Liver (tissue), 3 donors: Measurements from ENCODE around the gene LIFR.

Source experiments
- FOXA1 ChIP-seq: IDR thresholded peaks from 2 replicates; pipeline ENCODE4 v1.6.1; 2016; ENCODE audit warnings: antibody characterized with exemption
- GABPA ChIP-seq, 2 donors: IDR thresholded peaks in 1 of 2; conservative IDR thresholded peaks in 1 of 2; 2 replicates each; pipeline ENCODE4 v1.6.1; 2016; ENCODE audit warnings: antibody characterized with exemption in 2 of 2, mild to moderate bottlenecking in 1 of 2, moderate library complexity in 1 of 2
- RXRA ChIP-seq, 2 donors: IDR thresholded peaks; 2 replicates each; pipeline ENCODE4 v1.6.1; 2017 to 2018; ENCODE audit warnings: antibody characterized with exemption in 2 of 2, mild to moderate bottlenecking in 1 of 2
- TAF1 ChIP-seq: conservative IDR thresholded peaks from 2 replicates; pipeline ENCODE4 v1.6.1; 2016; ENCODE audit warnings: antibody characterized with exemption, mild to moderate bottlenecking
- TF ChIP-seq, protein P1 (sequence below): fragments of 150-350 bp; IDR thresholded peaks from 2 replicates; pipeline ENCODE4 v1.5.1; 2017; ENCODE audit warnings: improper control_type of control experiment, low read depth, low read length; ENCODE audit not compliant: missing input control
- TF ChIP-seq, protein P2 (sequence below): IDR thresholded peaks from 2 replicates; pipeline ENCODE4 v1.6.1; 2016; ENCODE audit warnings: antibody characterized with exemption
- TF ChIP-seq, protein P3 (sequence below): IDR thresholded peaks from 2 replicates; pipeline ENCODE4 v1.6.1; 2016; ENCODE audit warnings: antibody characterized with exemption
- donor health status: healthy.
- donor health status: healthy.

DNA sequence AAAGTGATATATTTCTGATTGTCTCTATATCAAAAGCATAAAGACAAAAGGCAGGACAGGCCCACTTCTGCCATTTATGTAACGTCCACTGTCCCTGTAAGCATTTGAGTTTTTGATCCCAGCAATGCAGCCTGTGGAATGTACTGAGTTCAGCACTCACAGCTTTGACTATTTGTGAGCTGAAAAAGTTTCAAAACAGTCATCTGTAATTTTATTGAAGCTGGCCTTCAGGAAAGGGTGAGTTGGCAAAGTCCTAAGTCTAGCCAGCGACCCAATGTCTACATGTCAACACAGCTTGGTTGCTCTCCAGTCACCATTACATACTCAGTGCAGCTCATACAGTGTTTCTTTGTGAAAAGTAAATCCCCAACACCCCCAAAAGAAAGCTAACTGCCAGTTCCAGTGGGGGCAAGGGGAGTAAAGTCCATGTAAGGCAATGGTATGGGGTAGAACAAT, 9.7 kb downstream of the LIFR start:
- TF ChIP-seq, protein P1, sequence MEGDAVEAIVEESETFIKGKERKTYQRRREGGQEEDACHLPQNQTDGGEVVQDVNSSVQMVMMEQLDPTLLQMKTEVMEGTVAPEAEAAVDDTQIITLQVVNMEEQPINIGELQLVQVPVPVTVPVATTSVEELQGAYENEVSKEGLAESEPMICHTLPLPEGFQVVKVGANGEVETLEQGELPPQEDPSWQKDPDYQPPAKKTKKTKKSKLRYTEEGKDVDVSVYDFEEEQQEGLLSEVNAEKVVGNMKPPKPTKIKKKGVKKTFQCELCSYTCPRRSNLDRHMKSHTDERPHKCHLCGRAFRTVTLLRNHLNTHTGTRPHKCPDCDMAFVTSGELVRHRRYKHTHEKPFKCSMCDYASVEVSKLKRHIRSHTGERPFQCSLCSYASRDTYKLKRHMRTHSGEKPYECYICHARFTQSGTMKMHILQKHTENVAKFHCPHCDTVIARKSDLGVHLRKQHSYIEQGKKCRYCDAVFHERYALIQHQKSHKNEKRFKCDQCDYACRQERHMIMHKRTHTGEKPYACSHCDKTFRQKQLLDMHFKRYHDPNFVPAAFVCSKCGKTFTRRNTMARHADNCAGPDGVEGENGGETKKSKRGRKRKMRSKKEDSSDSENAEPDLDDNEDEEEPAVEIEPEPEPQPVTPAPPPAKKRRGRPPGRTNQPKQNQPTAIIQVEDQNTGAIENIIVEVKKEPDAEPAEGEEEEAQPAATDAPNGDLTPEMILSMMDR = no peak
- no peak for TF ChIP-seq RXRA (IDR thresholded peaks at IDR 0.05)
- no peak for TF ChIP-seq GABPA (IDR thresholded peaks at IDR 0.05 in 1 of 2, conservative IDR thresholded peaks at IDR 0.05 in 1 of 2)
- no peak for TF ChIP-seq TAF1
- TF ChIP-seq, protein P2, sequence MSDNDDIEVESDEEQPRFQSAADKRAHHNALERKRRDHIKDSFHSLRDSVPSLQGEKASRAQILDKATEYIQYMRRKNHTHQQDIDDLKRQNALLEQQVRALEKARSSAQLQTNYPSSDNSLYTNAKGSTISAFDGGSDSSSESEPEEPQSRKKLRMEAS = no peak
- TF ChIP-seq, protein P3, sequence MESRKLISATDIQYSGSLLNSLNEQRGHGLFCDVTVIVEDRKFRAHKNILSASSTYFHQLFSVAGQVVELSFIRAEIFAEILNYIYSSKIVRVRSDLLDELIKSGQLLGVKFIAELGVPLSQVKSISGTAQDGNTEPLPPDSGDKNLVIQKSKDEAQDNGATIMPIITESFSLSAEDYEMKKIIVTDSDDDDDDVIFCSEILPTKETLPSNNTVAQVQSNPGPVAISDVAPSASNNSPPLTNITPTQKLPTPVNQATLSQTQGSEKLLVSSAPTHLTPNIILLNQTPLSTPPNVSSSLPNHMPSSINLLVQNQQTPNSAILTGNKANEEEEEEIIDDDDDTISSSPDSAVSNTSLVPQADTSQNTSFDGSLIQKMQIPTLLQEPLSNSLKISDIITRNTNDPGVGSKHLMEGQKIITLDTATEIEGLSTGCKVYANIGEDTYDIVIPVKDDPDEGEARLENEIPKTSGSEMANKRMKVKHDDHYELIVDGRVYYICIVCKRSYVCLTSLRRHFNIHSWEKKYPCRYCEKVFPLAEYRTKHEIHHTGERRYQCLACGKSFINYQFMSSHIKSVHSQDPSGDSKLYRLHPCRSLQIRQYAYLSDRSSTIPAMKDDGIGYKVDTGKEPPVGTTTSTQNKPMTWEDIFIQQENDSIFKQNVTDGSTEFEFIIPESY = no peak
- no peak for TF ChIP-seq FOXA1
